8988T (cell line): ENCODE results near the gene PLA2G4D.

Experiments
- DNase-seq: peaks from one replicate; pipeline ENCODE4 v3.0.0; 2011

The PLA2G4D gene

DNA sequence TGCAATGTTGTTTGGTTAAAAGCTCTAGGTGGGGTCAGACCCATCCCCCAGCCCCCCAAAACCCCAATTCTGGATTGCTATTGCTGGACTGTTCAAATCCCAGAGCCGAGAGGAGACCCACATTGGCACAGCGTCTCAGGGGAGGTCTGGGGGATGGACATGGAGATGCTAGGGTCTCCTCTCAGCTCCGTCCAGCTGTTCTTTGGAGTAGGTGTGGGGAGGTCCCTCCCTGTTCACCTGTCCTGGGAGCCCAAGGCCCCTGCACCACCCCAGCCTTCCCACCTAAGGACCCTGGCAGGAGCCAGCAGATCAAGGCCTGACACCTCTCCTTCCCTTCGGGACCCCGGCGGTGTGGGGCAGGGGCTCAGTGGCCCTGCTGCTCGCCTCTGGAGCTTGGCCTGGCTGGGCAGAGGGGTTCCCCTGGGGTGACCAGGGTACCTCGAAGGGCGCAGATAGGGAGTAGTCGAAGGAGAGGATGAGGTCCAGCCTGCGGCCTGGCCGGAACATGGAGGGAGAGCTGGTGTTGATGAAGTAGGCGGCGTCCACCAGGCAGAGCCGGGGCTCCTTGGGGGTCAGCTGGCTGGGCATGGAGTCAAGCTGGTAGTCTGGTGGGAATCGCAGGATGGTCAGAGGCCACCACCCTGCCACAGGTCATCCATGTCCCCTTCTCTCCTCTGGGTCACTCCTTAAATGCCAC, 23.9 kb downstream of the PLA2G4D start:
- DNase-seq: no peak

GRCh38 chr15:42069496-42070278, 24.7 kb downstream of the PLA2G4D start:
- no peak for DNase-seq

DNA sequence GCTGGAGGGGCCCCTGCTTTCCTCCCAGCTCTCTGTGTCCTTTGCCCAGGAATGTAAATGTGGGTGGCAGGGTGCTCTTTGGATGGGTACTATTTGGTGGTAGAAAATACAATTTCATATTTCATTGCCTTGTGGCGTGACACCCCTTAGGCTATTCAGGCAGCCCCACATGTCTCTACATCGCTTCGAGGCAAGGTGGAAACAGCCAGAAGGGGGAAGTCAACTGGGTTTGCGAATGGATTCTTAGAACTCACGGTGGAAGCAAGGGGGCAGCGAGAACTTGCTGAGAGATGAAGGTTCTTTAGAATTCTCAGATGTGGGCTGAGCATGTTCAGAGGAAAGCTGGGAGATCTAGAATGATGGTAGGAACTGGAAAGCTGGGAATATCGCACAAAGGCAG, 25.3 kb downstream of the PLA2G4D start:
- no peak for DNase-seq

DNA sequence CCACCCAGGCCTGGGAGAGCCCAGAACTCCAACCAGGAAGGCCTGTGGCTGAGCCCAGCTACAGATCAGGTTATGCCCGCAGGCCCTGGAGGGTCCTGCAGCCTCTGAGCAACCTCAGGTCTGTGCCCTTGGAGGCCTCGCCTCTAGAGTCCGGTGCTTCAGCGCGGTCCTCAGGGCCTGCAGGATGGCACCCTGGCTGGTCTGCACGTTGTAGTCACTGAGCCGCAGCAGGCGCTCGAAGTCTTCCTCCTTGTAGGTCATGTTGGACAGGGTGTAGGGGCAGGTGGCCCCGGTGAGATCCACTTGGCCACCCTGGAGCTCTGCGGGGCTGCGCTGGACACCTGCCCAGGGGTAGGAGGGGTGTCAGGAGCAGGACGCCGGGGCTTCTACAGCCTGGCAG, 25.8 kb downstream of the PLA2G4D start:
- no peak for DNase-seq

- DNase-seq: no peak
Observed at GRCh38 chr15:42066764-42067415, 27.5 kb downstream of the PLA2G4D start.

- DNase-seq: no peak
Observed at GRCh38 chr15:42065468-42065867, 28.9 kb downstream of the PLA2G4D start.

GRCh38 chr15:42065033-42065432, 29.3 kb downstream of the PLA2G4D start:
- DNase-seq: no peak

- no peak for DNase-seq
Observed at GRCh38 chr15:42064271-42064670, 30.1 kb downstream of the PLA2G4D start.

DNA sequence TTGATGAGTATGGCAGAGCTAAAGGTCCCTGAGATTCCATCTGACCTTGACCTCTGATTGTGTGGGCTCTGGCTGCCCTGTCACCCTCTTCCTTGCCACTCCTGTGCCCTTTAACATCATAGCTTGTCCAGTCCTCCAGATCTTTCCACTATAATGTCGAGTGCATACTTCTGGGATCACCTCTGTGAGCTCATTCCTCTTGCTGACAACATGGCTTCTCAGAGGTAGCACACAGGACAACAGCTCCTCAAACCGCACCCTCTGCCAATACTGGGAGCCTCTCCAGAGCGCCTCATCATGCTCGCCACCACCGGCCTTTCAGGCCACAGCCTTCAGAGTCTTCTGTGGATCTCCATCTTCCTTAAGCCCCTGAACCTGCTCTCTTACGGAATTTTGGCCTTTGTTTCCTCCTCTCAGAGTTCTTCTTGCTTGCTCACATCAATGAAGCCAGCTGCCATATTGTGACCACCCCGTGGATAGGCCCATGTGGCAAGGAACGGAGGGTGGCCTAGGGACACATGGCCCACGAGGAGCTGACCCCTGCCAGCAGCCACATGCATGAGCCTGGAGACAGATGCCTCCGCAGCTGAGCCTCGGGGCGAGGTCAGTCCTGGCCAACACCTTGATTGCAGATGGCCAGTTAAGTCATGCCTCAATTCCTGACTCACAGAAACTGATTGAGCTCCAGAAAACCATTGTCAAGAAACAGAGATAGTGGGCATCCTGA, 31.1 kb downstream of the PLA2G4D start:
- DNase-seq: no peak

DNA sequence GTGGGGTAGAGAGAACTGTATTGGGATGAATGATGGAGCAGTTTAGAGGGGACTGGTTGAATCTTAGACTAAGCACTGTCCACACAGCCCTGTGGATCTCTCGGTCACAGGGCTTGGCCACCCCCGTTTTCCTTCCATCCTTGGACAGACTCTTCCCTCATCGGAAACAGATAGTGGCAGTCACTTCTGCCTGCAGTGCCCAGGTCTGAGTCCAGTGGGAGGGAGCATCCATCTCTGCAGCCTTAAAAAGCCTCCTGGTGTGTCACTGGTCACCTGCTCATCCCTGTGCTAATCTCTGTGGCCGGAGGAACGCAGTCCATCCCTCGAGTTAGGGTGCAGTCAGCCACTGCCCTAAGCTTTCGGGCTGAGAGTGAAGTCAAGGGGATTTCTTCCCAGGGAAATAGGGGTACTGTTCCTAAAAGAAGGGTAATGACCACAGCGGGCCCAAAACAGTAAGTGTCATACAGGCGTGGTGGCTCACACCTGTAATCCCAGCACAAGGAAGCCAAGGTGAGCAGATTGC, 32.0 kb downstream of the PLA2G4D start:
- DNase-seq: no peak

- no peak for DNase-seq
Observed at GRCh38 chr15:42060797-42061196, 33.6 kb downstream of the PLA2G4D start.

DNA sequence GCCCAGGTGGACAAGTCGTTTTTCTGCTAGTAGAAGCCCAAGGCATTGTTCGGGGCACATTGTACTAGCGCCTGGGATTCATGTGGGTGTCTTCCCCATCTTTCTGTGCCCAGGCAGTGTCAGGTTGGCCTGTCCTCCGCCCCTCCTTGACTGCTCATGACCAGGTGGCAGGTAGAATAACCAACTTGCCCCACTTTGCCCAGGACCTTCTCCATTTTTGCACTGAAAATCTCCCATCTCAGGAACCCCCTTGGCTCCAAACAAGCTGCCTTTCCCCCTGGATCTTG, 33.9 kb downstream of the PLA2G4D start:
- no peak for DNase-seq

- no peak for DNase-seq
Observed at GRCh38 chr15:42059661-42060476, 34.5 kb downstream of the PLA2G4D start.

GRCh38 chr15:42058791-42059190, 35.6 kb downstream of the PLA2G4D start:
- no peak for DNase-seq

DNA sequence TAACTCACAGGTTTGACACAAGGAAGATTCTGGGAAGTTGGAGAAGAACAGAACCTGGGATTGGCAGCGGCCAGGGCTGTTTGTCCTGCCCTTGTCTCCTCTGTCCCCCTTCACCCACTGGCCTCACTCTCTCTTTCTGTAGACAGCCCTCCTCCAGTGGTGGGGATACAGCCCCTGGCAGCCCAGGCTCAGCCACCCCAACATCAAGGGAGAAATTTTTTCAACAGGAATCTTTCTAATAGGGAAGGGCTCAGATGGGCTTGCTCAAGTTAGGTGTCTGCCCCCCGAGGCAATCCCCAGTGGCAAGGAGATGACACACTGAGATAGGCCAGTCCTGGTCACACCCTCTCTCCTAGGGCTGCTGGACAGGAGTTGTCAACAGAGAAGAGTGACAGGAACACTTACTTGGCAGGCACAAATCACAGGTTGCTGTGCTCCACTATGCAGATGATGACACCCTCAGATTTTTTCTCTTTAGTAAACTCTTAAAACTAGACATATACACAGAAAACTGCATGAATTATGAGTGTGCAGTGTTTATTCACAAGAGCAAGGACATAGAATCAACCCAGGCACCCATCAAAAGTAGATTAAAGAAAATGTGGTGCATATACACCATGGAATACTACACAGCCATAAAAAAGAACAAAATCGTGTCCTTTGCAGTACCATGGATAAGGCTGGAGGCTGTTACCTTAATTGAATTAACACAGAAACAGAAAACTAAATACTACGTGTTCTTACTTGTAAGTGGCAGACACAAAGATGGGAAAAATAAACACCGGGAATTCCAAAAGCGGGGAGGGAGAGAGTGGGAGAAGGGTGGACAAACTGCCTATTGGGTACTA, 36.3 kb downstream of the PLA2G4D start:
- no peak for DNase-seq

GRCh38 chr15:42056934-42057798, 37.2 kb downstream of the PLA2G4D start:
- peak; percentile 61 for DNase-seq

DNA sequence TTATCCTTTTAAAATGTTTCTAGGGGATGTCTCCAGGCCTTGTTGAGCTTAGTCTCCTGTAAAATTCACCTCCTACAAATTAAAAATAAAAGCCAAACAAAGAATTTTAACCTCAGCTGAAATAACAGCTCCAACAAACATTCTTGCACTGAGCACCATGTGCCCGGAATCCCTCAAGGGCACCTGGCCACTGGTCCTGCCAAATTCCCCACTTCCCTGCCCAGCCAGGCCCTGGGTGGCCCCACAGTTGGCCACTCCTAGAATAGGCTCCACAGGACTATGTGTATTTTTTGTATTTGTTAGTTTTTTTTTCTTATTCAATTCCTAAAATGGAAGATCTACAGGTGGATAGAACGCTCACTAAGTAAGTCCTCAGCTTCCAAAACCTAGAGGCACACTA, 40.4 kb downstream of the PLA2G4D start:
- DNase-seq: no peak

- no peak for DNase-seq
Observed at GRCh38 chr15:42053010-42053409, 41.4 kb downstream of the PLA2G4D start.

DNA sequence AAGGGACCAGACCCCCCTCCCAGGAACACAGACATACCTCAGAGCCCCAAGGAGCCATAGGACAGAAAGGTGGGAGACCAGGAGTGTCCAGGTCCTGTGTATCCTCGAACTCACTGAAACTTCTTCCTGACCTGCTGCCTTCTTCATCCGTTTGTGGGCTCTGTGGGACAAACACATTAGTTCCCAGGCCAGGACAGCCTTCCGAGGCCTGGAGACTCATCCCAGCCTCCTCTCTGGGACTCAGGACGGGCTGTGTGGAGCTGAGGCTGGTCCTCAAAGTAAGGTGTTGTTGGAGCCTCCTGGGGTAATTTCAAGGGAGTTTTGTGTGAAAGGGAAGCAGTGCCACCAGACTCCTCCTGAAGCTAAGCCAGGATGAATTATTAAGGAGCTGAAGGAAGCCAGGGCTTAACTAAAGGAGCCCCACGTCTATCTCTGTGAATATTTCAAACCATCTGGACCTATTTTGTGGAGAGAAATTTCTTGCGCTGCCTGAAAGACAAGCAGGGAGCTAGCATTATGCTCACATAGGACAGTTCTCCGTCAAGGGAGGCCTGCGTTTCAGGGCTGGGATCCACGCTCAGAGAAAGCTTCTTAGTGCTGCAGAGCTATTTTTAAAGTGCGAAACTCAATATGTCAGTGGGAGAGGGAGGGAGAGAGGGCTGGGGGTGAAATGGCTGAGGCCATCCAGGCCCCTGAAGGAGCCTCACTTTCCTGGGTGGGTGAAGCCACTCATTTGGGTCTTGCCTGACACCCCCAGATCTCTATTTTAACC, 43.7 kb downstream of the PLA2G4D start:
- no peak for DNase-seq

- no peak for DNase-seq
Observed at GRCh38 chr15:42048821-42049200, 45.6 kb downstream of the PLA2G4D start.
